Measurements from ENCODE around the gene CHRDL1.

Gene CHRDL1

DNA sequence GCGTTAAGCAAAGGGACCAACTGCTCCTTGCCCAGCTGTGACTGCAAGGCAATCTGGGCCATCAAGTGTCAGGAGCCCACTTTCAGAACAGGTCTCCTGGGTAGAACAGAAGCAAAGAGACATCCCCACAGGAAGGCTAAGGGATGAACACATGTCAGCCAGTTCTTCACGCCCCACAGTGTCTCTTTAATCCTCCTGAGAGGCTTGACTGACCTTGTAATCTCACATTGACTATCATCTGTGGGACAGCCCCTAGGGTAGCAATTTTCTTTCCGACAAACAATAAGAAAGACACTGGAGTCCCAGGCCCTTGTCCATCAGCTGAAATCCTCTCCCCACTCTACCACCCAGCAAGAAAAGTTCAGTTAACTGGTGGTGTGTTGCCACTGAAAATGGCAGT, 1.0 kb downstream of the CHRDL1 start:
- Histone ChIP-seq H3F3A (ENCODE audit: insufficient read depth) (no peaks in the 10 kb centered on the region), H3K4me2 (ENCODE audit: low read depth, low read length, poor library complexity, severe bottlenecking) (no peak overlapping the region), H3K9me3 (ENCODE audit: insufficient read depth, low read length) (no peaks in the 10 kb centered on the region), H3K27me3 (ENCODE audit: low read length) (no peaks in the 10 kb centered on the region), H2AFZ (ENCODE audit: low read depth, low read length, severe bottlenecking) (no peak overlapping the region), H3K27ac (ENCODE audit: low read depth, low read length) (no peak overlapping the region), H3K79me2 (ENCODE audit: insufficient read depth, low read length) (no peaks in the 10 kb centered on the region), H3K9ac (ENCODE audit: low read length) (no peak overlapping the region), H3K36me3 (ENCODE audit: low read length) (no peaks in the 10 kb centered on the region), H3K9me2 (replicated peaks; ENCODE audit: insufficient read depth, low read length) (no peaks in the 10 kb centered on the region), H4K20me1 (ENCODE audit: low read depth, low read length) (no peaks in the 10 kb centered on the region), H3K4me3 (ENCODE audit: insufficient read depth, low read length, poor library complexity, severe bottlenecking) (no peak overlapping the region)
- TF ChIP-seq, protein P1, sequence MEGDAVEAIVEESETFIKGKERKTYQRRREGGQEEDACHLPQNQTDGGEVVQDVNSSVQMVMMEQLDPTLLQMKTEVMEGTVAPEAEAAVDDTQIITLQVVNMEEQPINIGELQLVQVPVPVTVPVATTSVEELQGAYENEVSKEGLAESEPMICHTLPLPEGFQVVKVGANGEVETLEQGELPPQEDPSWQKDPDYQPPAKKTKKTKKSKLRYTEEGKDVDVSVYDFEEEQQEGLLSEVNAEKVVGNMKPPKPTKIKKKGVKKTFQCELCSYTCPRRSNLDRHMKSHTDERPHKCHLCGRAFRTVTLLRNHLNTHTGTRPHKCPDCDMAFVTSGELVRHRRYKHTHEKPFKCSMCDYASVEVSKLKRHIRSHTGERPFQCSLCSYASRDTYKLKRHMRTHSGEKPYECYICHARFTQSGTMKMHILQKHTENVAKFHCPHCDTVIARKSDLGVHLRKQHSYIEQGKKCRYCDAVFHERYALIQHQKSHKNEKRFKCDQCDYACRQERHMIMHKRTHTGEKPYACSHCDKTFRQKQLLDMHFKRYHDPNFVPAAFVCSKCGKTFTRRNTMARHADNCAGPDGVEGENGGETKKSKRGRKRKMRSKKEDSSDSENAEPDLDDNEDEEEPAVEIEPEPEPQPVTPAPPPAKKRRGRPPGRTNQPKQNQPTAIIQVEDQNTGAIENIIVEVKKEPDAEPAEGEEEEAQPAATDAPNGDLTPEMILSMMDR (IDR thresholded peaks at IDR 0.05; ENCODE audit: insufficient read depth, low read length, poor library complexity, severe bottlenecking), result no peak
- TF ChIP-seq EZH2phosphoT487 (conservative IDR thresholded peaks at IDR 0.05; ENCODE audit: low read length), result no peak

DNA sequence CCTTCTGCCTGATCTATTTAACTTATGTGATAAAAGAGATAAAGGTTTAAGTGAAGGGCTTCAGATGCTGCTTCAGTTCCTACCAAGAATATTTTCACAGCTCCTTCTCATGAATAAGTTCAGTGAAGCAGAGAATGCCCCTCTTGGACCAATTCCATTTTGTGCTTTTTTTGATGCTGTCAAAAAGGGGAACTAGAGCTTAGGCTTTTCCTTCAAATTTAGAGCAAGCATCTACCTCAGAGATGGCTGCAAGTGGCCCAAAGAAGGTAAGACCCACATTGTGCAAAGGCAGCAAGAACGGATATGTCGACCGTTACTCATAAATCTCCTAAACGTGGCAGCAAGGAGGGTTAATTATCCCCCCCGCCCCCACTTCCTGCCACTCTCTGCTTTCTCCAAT, 4.5 kb downstream of the CHRDL1 start:
- H3K27ac ChIP-seq (ENCODE audit: low read depth, low read length), result no peak overlapping the region
- no peaks in the 10 kb centered on the region for H3K36me3 ChIP-seq (ENCODE audit: low read length)
- H2AFZ ChIP-seq (ENCODE audit: low read depth, low read length, severe bottlenecking), result no peak overlapping the region
- H3K9me3 ChIP-seq (ENCODE audit: insufficient read depth, low read length), result no peaks in the 10 kb centered on the region
- no peaks in the 10 kb centered on the region for H3K27me3 ChIP-seq (ENCODE audit: low read length)
- H3F3A ChIP-seq (ENCODE audit: insufficient read depth), result no peaks in the 10 kb centered on the region
- H3K4me2 ChIP-seq (ENCODE audit: low read depth, low read length, poor library complexity, severe bottlenecking), result no peak overlapping the region
- H3K79me2 ChIP-seq (ENCODE audit: insufficient read depth, low read length), result no peaks in the 10 kb centered on the region
- no peak overlapping the region for H3K9ac ChIP-seq (ENCODE audit: low read length)
- no peaks in the 10 kb centered on the region for H4K20me1 ChIP-seq (ENCODE audit: low read depth, low read length)
- TF ChIP-seq EZH2phosphoT487 (conservative IDR thresholded peaks at IDR 0.05; ENCODE audit: low read length), result no peak
- TF ChIP-seq, protein P1 (IDR thresholded peaks at IDR 0.05; ENCODE audit: insufficient read depth, low read length, poor library complexity, severe bottlenecking), result no peak
- H3K9me2 ChIP-seq (replicated peaks; ENCODE audit: insufficient read depth, low read length), result no peaks in the 10 kb centered on the region
- no peak overlapping the region for H3K4me3 ChIP-seq (ENCODE audit: insufficient read depth, low read length, poor library complexity, severe bottlenecking)

DNA sequence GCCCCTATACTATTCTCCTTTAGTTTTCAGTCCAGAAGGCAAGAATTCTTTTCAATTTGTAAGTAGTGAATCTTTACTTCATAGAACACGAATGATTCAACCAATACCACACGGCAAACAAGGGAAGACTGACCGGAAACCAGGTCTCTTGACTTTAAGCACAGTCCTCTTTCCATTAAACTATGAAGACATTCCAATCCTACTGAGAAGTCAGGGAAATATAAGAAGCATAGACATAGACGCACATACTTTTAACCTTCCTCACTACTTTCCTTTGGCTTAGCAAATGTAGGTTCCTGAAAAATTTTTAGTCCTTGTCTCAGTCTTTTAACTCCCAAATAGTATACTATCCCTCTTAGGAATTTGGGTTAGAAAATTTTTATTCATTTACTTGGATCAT, 9.1 kb downstream of the CHRDL1 start:
- no peak overlapping the region for H3K4me3 ChIP-seq (ENCODE audit: insufficient read depth, low read length, poor library complexity, severe bottlenecking)
- H3K9ac ChIP-seq (ENCODE audit: low read length), result no peak overlapping the region
- no peak overlapping the region for H3K4me2 ChIP-seq (ENCODE audit: low read depth, low read length, poor library complexity, severe bottlenecking)
- H3K79me2 ChIP-seq (ENCODE audit: insufficient read depth, low read length), result no peaks in the 10 kb centered on the region
- H3K9me3 ChIP-seq (ENCODE audit: insufficient read depth, low read length), result no peaks in the 10 kb centered on the region
- no peaks in the 10 kb centered on the region for H4K20me1 ChIP-seq (ENCODE audit: low read depth, low read length)
- no peaks in the 10 kb centered on the region for H3F3A ChIP-seq (ENCODE audit: insufficient read depth)
- H3K36me3 ChIP-seq (ENCODE audit: low read length), result no peaks in the 10 kb centered on the region
- TF ChIP-seq, protein P1 (IDR thresholded peaks at IDR 0.05; ENCODE audit: insufficient read depth, low read length, poor library complexity, severe bottlenecking), result no peak
- no peak for TF ChIP-seq EZH2phosphoT487 (conservative IDR thresholded peaks at IDR 0.05; ENCODE audit: low read length)
- H3K9me2 ChIP-seq (replicated peaks; ENCODE audit: insufficient read depth, low read length), result no peaks in the 10 kb centered on the region
- H2AFZ ChIP-seq (ENCODE audit: low read depth, low read length, severe bottlenecking), result no peak overlapping the region
- no peak overlapping the region for H3K27ac ChIP-seq (ENCODE audit: low read depth, low read length)
- no peaks in the 10 kb centered on the region for H3K27me3 ChIP-seq (ENCODE audit: low read length)

All from SU-DHL-6 (cell line).